ENCODE results near the gene CPVL.

- TF ChIP-seq EZH2 (IDR thresholded peaks at IDR 0.05; ENCODE audit: borderline replicate concordance, low read depth, low read length, severe bottlenecking) (no peak), CTCF (IDR thresholded peaks at IDR 0.05; ENCODE audit: borderline replicate concordance, extremely low read depth, low read length, poor library complexity, severe bottlenecking) (no peak)
Measured at GRCh38 chr7:29071203-29071874, 75.0 kb downstream of the CPVL start.
